ENCODE data around the gene CRACR2B. TPM values are rescaled to one million over a fixed set of nuclear protein-coding genes. Genes with fewer than 3 reads are reported as not detected.

The CRACR2B gene
- total RNA-seq, 2 experiments from 2014 or later: 1.8 to 2.3 TPM

GRCh38 chr11:797296-798092, 30.2 kb upstream of the CRACR2B start:
- Mint-ChIP-seq H3K4me3 (peak overlapping the region; percentile 81), H3K27me3 (no peaks in the 10 kb centered on the region), H3K36me3 (peaks cover 12% of the 10 kb centered on the region), H3K4me1 (ENCODE audit: low read depth) (peaks cover 15% of the 10 kb centered on the region), H3K9me3 (no peaks in the 10 kb centered on the region), H3K27ac (peak overlapping the region; percentile 76)
- POLR2A ChIA-PET: interaction anchor here (1.2 to 2.5 kb wide), 4 partner anchors 8 to 21 kb away, joined by 4 to 14 read pairs (median 8); partner anchors contain the start of genes PIDD1 and RPLP2
- intact Hi-C loops (cut with micrococcal nuclease): loop anchor here (1.0 to 10.0 kb wide), 7 partner anchors 21 to 383 kb away; partner anchors contain the start of genes GATD1, IRF7, SIGIRR and TALDO1
- DNase-seq: peak; percentile 85
- CTCF ChIA-PET: interaction anchor here (1.0 to 1.6 kb wide), 2 partner anchors 11 to 20 kb away, joined by 4 to 5 read pairs; partner anchors contain the start of gene GATD1

- no peaks in the 10 kb centered on the region for H3K27me3 Mint-ChIP-seq
- H3K27ac Mint-ChIP-seq: peak within 1 kb of the TSS; percentile 76
- peaks cover 19% of the 10 kb centered on the region for H3K4me1 Mint-ChIP-seq (ENCODE audit: low read depth)
- intact Hi-C loops (cut with micrococcal nuclease): loop anchor here (5.0 to 10.0 kb wide), 3 partner anchors 181 to 383 kb away; partner anchors contain the start of genes IRF7 and SIGIRR
- ChIA-PET CTCF (interaction anchor here (1.2 kb wide), 1 partner anchor 11 kb away, joined by 7 read pairs; the partner anchor contains the start of gene RPLP2), POLR2A (no interaction called here)
- H3K4me3 Mint-ChIP-seq: peak within 1 kb of the TSS; percentile 81
- H3K36me3 Mint-ChIP-seq: peaks cover 12% of the 10 kb centered on the region
- no peaks in the 10 kb centered on the region for H3K9me3 Mint-ChIP-seq
- DNase-seq: peak; percentile 88
Observed at GRCh38 chr11:798093-798713, 29.5 kb upstream of the CRACR2B start, which contains the start of gene SLC25A22. Gene SLC25A22, minus strand, starts transcription at chr11:798281. Its CDS starts 3,275 bp downstream, at chr11:795006.

GRCh38 chr11:799641-800316, 27.9 kb upstream of the CRACR2B start:
- intact Hi-C loops (cut with micrococcal nuclease): loop anchor here (5.0 to 10.0 kb wide), 3 partner anchors 182 to 385 kb away; partner anchors contain the start of genes IRF7 and SIGIRR
- H3K27ac Mint-ChIP-seq: no peak overlapping the region

GRCh38 chr11:800473-800872, 27.2 kb upstream of the CRACR2B start:
- intact Hi-C loops (cut with micrococcal nuclease): no loop called here
- H3K36me3 Mint-ChIP-seq: peaks cover 6% of the 10 kb centered on the region
- ChIA-PET CTCF (no interaction called here), POLR2A (interaction anchor here (1.2 kb wide), 1 partner anchor 9 kb away, joined by 5 read pairs; the partner anchor contains the start of gene RPLP2)
- H3K27ac Mint-ChIP-seq: no peak overlapping the region
- no peak overlapping the region for H3K4me3 Mint-ChIP-seq
- peaks cover 19% of the 10 kb centered on the region for H3K4me1 Mint-ChIP-seq (ENCODE audit: low read depth)
- no peaks in the 10 kb centered on the region for H3K9me3 Mint-ChIP-seq
- H3K27me3 Mint-ChIP-seq: no peaks in the 10 kb centered on the region
- DNase-seq: no peak

More at GRCh38 chr11:799641-800316, 27.9 kb upstream of the CRACR2B start:
- CTCF ChIA-PET: interaction anchor here (0.9 to 1.2 kb wide), 2 partner anchors 9 to 22 kb away, joined by 4 to 7 read pairs; partner anchors contain the start of gene RPLP2
- no peak for DNase-seq
- H3K4me3 Mint-ChIP-seq: no peak overlapping the region
- POLR2A ChIA-PET: interaction anchor here (1.2 kb wide), 1 partner anchor 10 kb away, joined by 5 read pairs; the partner anchor contains the start of gene RPLP2
- H3K9me3 Mint-ChIP-seq: no peaks in the 10 kb centered on the region
- H3K4me1 Mint-ChIP-seq (ENCODE audit: low read depth): peaks cover 25% of the 10 kb centered on the region
- H3K36me3 Mint-ChIP-seq: peaks cover 7% of the 10 kb centered on the region
- H3K27me3 Mint-ChIP-seq: no peaks in the 10 kb centered on the region

- no peak overlapping the region for H3K4me3 Mint-ChIP-seq
- H3K27ac Mint-ChIP-seq: no peak overlapping the region
- intact Hi-C loops (cut with micrococcal nuclease): no loop called here
- peaks cover 18% of the 10 kb centered on the region for H3K4me1 Mint-ChIP-seq (ENCODE audit: low read depth)
- CTCF ChIA-PET: no interaction called here
- H3K27me3 Mint-ChIP-seq: no peaks in the 10 kb centered on the region
- no peak for DNase-seq
- H3K9me3 Mint-ChIP-seq: no peaks in the 10 kb centered on the region
- peaks cover 6% of the 10 kb centered on the region for H3K36me3 Mint-ChIP-seq
- POLR2A ChIA-PET: interaction anchor here (1.2 kb wide), 1 partner anchor 8 kb away, joined by 5 read pairs; the partner anchor contains the start of gene RPLP2
Observed at GRCh38 chr11:801097-801780, 26.5 kb upstream of the CRACR2B start.

- Mint-ChIP-seq H3K36me3 (peaks cover 6% of the 10 kb centered on the region), H3K27me3 (no peaks in the 10 kb centered on the region), H3K9me3 (no peaks in the 10 kb centered on the region), H3K4me3 (no peak overlapping the region), H3K4me1 (ENCODE audit: low read depth) (peaks cover 13% of the 10 kb centered on the region), H3K27ac (no peak overlapping the region)
- ChIA-PET POLR2A (interaction anchor here (0.7 to 1.1 kb wide), 2 partner anchors 10 to 39 kb away, joined by 3 read pairs; no protein-coding TSS in a partner anchor), CTCF (no interaction called here)
- no peak for DNase-seq
- intact Hi-C loops (cut with micrococcal nuclease): no loop called here
Observed at GRCh38 chr11:802018-802617, 25.6 kb upstream of the CRACR2B start.

GRCh38 chr11:802693-803466, 24.8 kb upstream of the CRACR2B start:
- H3K4me3 Mint-ChIP-seq: peak overlapping the region; percentile 23
- ChIA-PET CTCF (no interaction called here), POLR2A (interaction anchor here (0.6 to 1.1 kb wide), 3 partner anchors 10 to 55 kb away, joined by 3 read pairs; no protein-coding TSS in a partner anchor)
- H3K27me3 Mint-ChIP-seq: no peaks in the 10 kb centered on the region
- H3K9me3 Mint-ChIP-seq: no peaks in the 10 kb centered on the region
- no peak overlapping the region for H3K27ac Mint-ChIP-seq
- peaks cover 15% of the 10 kb centered on the region for H3K4me1 Mint-ChIP-seq (ENCODE audit: low read depth)
- DNase-seq: no peak
- intact Hi-C loops (cut with micrococcal nuclease): no loop called here
- H3K36me3 Mint-ChIP-seq: peaks cover 8% of the 10 kb centered on the region

- Mint-ChIP-seq H3K9me3 (no peaks in the 10 kb centered on the region), H3K27me3 (no peaks in the 10 kb centered on the region), H3K4me3 (peak overlapping the region; percentile 82), H3K36me3 (peaks cover 9% of the 10 kb centered on the region), H3K27ac (no peak overlapping the region), H3K4me1 (ENCODE audit: low read depth) (peaks cover 17% of the 10 kb centered on the region)
- intact Hi-C loops (cut with micrococcal nuclease): no loop called here
- CTCF ChIA-PET: no interaction called here
- POLR2A ChIA-PET: interaction anchor here (0.6 to 1.5 kb wide), 2 partner anchors 14 to 55 kb away, joined by 3 to 5 read pairs; partner anchors contain the start of gene CEND1
- DNase-seq: no peak
Observed at GRCh38 chr11:803467-803742, 24.3 kb upstream of the CRACR2B start.

GRCh38 chr11:803770-804598, 23.7 kb upstream of the CRACR2B start:
- ChIA-PET CTCF (interaction anchor here (1.0 to 1.1 kb wide), 2 partner anchors 8 to 15 kb away, joined by 4 to 6 read pairs; no protein-coding TSS in a partner anchor), POLR2A (interaction anchor here (0.5 to 1.5 kb wide), 2 partner anchors 14 to 127 kb away, joined by 3 to 5 read pairs; partner anchors contain the start of gene CEND1)
- DNase-seq: no peak
- H3K27ac Mint-ChIP-seq: peak overlapping the region; percentile 74
- intact Hi-C loops (cut with micrococcal nuclease): no loop called here
- H3K27me3 Mint-ChIP-seq: no peaks in the 10 kb centered on the region
- H3K9me3 Mint-ChIP-seq: no peaks in the 10 kb centered on the region
- H3K4me3 Mint-ChIP-seq: peak overlapping the region; percentile 82
- H3K36me3 Mint-ChIP-seq: peaks cover 9% of the 10 kb centered on the region
- peaks cover 17% of the 10 kb centered on the region for H3K4me1 Mint-ChIP-seq (ENCODE audit: low read depth)

GRCh38 chr11:804599-804964, 23.1 kb upstream of the CRACR2B start:
- H3K9me3 Mint-ChIP-seq: no peaks in the 10 kb centered on the region
- intact Hi-C loops (cut with micrococcal nuclease): no loop called here
- peaks cover 9% of the 10 kb centered on the region for H3K36me3 Mint-ChIP-seq
- ChIA-PET CTCF (interaction anchor here (1.0 to 1.1 kb wide), 2 partner anchors 9 to 15 kb away, joined by 4 to 6 read pairs; no protein-coding TSS in a partner anchor), POLR2A (interaction anchor here (1.5 kb wide), 1 partner anchor 15 kb away, joined by 5 read pairs; the partner anchor contains the start of gene CEND1)
- H3K27me3 Mint-ChIP-seq: no peaks in the 10 kb centered on the region
- H3K4me3 Mint-ChIP-seq: peak overlapping the region; percentile 82
- no peak for DNase-seq
- peak overlapping the region; percentile 74 for H3K27ac Mint-ChIP-seq
- peaks cover 17% of the 10 kb centered on the region for H3K4me1 Mint-ChIP-seq (ENCODE audit: low read depth)
